Mesothelial cell of epicardium (in vitro differentiated cells): ENCODE measurements around the gene SPRTN. TPM values are rescaled to one million over a fixed set of nuclear protein-coding genes. Genes with fewer than 3 reads are reported as not detected.

Experiments used
- DNase-seq, 2 experiments: peaks; one replicate each; pipeline ENCODE4 v3.0.0; 2021; ENCODE audit warnings: low spot score in 2 of 2; ENCODE audit not compliant: unreplicated experiment in 2 of 2
- H3K27ac Mint-ChIP-seq: 2 replicates; pipeline ENCODE4 v1.8.0; 2021; ENCODE audit warnings: mixed read lengths
- H3K27me3 Mint-ChIP-seq: 2 replicates; pipeline ENCODE4 v1.8.0; 2021; ENCODE audit warnings: low read depth, mixed read lengths
- H3K36me3 Mint-ChIP-seq: 2 replicates; pipeline ENCODE4 v1.8.0; 2021; ENCODE audit warnings: mixed read lengths
- H3K4me1 Mint-ChIP-seq: 2 replicates; pipeline ENCODE4 v1.8.0; 2021; ENCODE audit warnings: mixed read lengths
- H3K4me3 Mint-ChIP-seq: 2 replicates; pipeline ENCODE4 v1.8.0; 2021; ENCODE audit warnings: mild to moderate bottlenecking, moderate library complexity, mixed read lengths
- H3K9me3 Mint-ChIP-seq: 2 replicates; pipeline ENCODE4 v1.8.0; 2021; ENCODE audit warnings: mixed read lengths
- CTCF ChIP-seq: fragments of 200-600 bp; sonication (generic); IDR thresholded peaks from one replicate; pipeline ENCODE4 v1.5.0; 2021; ENCODE audit warnings: antibody characterized with exemption; ENCODE audit not compliant: unreplicated experiment
- total RNA-seq: library from RNA; stranded (reverse); gene quantifications from 3 replicates; pipeline ENCODE4 v1.2.1, GENCODE V29; 2021

The SPRTN gene
- total RNA-seq, 1 donor from 2014 or later: 12.0 TPM

DNA sequence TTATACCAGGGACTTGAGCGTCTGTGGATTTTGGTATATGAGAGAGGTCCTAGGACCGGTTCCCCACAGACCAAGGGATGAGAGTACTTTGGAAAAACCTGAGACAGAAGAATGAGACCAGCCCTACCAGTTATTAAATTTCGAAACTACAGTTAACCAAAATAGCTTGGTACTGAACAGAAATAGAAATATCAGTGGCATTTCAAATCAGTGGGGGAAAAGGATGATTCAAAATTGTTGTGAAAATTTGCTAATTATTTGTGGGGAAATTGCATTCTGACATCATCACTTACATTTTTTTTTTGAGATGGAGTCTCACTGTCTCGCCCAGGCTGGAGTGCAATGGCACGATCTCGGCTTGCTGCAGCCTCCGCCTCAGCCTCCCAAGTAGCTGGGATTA is 8.6 kb upstream of the SPRTN start:
- Mint-ChIP-seq H3K27ac (no peak overlapping the region), H3K4me1 (peaks cover 15% of the 10 kb centered on the region), H3K4me3 (no peak overlapping the region), H3K36me3 (no peaks in the 10 kb centered on the region), H3K27me3 (no peaks in the 10 kb centered on the region), H3K9me3 (no peaks in the 10 kb centered on the region)
- DNase-seq: no peak
- TF ChIP-seq CTCF: no peak

DNA sequence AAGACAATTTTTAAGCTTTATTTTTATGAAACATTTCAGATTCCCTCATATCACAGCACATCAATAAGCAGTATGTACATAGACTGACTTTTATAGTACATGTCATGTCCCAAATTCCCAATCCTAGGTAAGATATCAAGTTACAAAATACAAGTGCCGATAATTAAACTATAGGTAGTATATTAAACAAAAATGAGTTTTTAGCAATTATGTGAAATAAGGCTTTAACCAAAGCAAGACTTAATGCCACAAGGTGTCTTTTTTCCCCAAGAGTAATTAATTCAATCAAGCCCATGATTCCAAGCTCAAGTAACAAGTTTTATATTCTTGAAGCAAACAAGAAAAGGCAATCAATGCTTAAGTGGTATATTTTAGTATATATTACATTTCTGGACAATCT is 5.3 kb upstream of the SPRTN start:
- H3K4me3 Mint-ChIP-seq: no peak overlapping the region
- no peak for DNase-seq
- peaks cover 2% of the 10 kb centered on the region for H3K36me3 Mint-ChIP-seq
- H3K4me1 Mint-ChIP-seq: peaks cover 42% of the 10 kb centered on the region
- no peak overlapping the region for H3K27ac Mint-ChIP-seq
- TF ChIP-seq CTCF: no peak
- peaks cover 1% of the 10 kb centered on the region for H3K27me3 Mint-ChIP-seq
- H3K9me3 Mint-ChIP-seq: no peaks in the 10 kb centered on the region

- no peak overlapping the region for H3K27ac Mint-ChIP-seq
These were observed 3.9 kb upstream of the SPRTN start for GRCh38 chr1:231334079-231334666.

DNA sequence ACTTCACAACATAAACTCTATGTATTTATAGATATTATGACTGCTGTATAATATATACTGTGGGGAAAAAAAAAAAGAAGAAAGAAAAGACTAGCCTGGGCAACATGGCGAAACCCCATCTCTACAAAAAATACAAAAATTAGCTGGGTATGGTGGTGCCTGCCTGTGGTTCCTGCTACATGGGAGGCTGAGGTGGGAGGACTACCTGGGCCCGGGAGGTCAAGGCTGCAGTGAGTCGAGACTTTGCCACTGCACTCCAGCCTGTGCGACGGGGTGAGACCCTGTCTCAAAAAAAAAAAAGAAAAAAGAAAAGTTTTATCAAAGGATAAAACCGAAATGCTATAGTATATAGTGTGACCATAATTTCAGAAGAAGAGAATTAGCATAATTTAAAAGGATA is 3.1 kb upstream of the SPRTN start:
- Mint-ChIP-seq H3K27me3 (peaks cover 1% of the 10 kb centered on the region), H3K9me3 (no peaks in the 10 kb centered on the region), H3K4me1 (peaks cover 55% of the 10 kb centered on the region)

More at GRCh38 chr1:231334079-231334666, 3.9 kb upstream of the SPRTN start:
- H3K36me3 Mint-ChIP-seq: peaks cover 2% of the 10 kb centered on the region
- no peaks in the 10 kb centered on the region for H3K9me3 Mint-ChIP-seq
- peaks cover 1% of the 10 kb centered on the region for H3K27me3 Mint-ChIP-seq
- no peak for TF ChIP-seq CTCF
- peaks cover 49% of the 10 kb centered on the region for H3K4me1 Mint-ChIP-seq
- peak overlapping the region; percentile 39 for H3K4me3 Mint-ChIP-seq
- no peak for DNase-seq

DNA sequence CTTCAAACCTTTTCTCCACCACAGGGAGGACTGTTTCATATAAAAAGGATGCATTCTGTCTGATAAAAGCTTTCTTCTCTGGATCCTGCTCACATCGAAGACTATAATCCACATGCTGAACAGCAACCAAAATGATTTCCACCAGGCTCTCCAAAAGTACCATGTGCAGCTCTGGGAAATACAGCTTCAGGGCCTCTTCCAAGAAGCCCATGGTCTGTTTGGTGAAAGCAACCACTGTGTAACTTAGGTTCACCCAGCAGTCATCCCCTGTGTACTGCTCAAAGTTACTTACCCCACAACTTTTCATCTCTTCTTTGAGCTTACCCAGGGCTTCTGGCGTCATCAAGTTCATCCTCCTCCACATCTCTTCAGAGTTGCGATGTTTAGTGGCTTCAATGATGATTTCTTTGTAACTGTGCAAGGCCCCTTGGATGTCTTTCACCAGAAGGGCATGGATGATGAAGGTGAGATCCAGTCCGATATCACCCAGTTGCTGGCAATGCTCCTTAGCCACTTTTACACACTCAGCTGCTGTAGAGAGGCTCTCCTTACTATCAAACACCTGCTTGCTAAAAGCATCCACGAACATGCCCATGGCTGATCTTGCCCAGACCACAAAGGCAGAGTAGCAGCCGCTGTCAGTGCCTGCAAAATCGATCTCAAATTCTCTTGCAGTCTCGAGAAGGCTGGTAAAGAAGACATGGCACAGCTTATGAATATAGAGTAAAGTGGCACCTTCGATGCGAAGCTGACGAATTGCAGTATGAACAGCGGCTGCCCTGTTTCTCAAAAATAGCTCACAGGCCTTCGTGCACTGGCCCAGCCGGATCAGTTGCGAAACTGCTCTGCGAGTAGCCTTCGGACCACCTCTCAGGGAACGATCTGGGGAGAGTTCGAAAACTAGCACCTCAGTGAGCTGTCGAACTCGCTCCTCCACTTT is 2.2 kb upstream of the SPRTN start:
- H3K9me3 Mint-ChIP-seq: no peaks in the 10 kb centered on the region
- peaks cover 4% of the 10 kb centered on the region for H3K36me3 Mint-ChIP-seq
- H3K4me3 Mint-ChIP-seq: peak overlapping the region; percentile 98
- DNase-seq: no peak
- H3K27me3 Mint-ChIP-seq: peaks cover 1% of the 10 kb centered on the region
- no peak for TF ChIP-seq CTCF
- peak overlapping the region; percentile 96 for H3K27ac Mint-ChIP-seq
- peaks cover 59% of the 10 kb centered on the region for H3K4me1 Mint-ChIP-seq

More for the DNA sequence above, 3.1 kb upstream of the SPRTN start:
- H3K4me3 Mint-ChIP-seq: peak overlapping the region; percentile 39
- DNase-seq: no peak
- no peak for TF ChIP-seq CTCF
- peaks cover 2% of the 10 kb centered on the region for H3K36me3 Mint-ChIP-seq
- H3K27ac Mint-ChIP-seq: no peak overlapping the region
